Measurements from ENCODE around the gene CTPS2.

DNA sequence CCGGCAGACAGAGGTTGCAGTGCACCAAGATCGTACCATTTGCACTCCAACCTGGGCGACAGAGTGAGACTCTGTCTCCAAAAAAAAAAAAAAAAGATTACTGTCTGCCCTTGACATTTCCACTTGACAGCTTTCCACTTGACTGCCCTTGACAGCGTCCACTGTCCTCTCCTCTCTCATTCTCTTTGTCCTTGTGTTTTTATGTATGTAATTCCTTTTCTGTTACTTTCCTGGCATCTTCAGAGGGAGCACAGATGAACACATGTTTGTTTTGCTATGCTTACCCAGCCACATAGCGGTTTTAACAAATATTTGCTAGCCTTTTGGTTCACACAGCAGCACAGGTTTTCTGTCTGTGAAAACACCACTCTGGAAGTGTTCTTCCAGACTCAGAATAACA, 33.2 kb upstream of the CTPS2 start:
- TF ChIP-seq, protein P1, sequence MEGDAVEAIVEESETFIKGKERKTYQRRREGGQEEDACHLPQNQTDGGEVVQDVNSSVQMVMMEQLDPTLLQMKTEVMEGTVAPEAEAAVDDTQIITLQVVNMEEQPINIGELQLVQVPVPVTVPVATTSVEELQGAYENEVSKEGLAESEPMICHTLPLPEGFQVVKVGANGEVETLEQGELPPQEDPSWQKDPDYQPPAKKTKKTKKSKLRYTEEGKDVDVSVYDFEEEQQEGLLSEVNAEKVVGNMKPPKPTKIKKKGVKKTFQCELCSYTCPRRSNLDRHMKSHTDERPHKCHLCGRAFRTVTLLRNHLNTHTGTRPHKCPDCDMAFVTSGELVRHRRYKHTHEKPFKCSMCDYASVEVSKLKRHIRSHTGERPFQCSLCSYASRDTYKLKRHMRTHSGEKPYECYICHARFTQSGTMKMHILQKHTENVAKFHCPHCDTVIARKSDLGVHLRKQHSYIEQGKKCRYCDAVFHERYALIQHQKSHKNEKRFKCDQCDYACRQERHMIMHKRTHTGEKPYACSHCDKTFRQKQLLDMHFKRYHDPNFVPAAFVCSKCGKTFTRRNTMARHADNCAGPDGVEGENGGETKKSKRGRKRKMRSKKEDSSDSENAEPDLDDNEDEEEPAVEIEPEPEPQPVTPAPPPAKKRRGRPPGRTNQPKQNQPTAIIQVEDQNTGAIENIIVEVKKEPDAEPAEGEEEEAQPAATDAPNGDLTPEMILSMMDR (conservative IDR thresholded peaks at IDR 0.05; ENCODE audit: low read depth in 2 of 2) = no peak
- TF ChIP-seq EZH2phosphoT487 (IDR thresholded peaks at IDR 0.05; ENCODE audit: unreplicated experiment) = no peak
